ENCODE results near the gene SUCO. TPM values are rescaled to one million over a fixed set of nuclear protein-coding genes. Genes with fewer than 3 reads are reported as not detected.

The SUCO gene
- total RNA-seq, 1 donor from 2014 or later = 33.3 TPM

DNA sequence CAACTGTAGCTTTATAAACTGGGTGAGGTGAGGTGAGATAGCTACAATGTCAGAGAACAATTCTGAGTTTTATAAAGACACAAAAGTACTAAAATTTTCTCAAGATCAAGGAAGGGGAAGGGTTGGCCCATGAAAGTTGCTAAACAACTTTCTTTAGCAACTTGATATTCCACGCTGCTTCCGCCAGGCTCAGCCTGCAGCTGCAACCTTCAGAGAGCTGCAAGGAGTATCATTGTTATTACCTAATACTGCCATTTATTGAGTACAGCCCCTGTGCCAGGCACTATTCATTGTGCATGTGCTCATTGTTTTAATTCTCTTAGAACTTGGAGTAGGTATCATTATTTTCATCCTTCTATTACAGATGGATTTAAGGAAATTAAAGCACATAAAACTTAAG is 34.1 kb upstream of the SUCO start:
- Mint-ChIP-seq H3K27ac (no peak overlapping the region), H3K4me1 (ENCODE audit: low read depth) (no peaks in the 10 kb centered on the region), H3K9me3 (no peaks in the 10 kb centered on the region), H3K27me3 (ENCODE audit: low read depth) (peaks cover 14% of the 10 kb centered on the region), H3K36me3 (ENCODE audit: low read depth) (no peaks in the 10 kb centered on the region), H3K4me3 (ENCODE audit: low read depth) (no peak overlapping the region)
- intact Hi-C loops (cut with micrococcal nuclease) = no loop called here
- no peak for DNase-seq (ENCODE audit: low spot score)

DNA sequence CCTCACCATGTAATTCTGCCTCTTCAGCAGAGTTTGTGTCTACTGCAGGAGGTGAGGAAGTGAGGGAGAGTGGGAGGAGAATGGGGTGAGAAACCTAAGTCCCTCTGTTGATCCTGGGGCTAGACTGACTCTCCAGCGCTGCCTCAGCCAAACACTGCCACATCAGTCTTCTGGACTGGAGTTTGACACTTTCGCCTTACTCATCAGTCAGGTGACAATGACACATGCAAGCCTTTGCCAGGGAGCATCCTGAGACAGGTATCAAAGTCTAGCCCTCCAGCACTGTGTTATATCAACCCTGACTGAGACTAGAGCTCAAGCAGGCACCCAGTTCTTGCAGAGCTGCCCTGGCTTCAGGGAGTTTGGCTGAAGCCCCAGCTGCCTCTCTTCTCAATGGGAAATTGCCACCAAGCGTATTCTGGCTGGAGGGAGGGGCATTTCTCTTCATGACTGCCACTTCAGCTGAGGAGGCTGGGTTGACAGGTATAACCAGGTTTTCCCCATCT is 33.3 kb upstream of the SUCO start:
- H3K36me3 Mint-ChIP-seq (ENCODE audit: low read depth) = no peaks in the 10 kb centered on the region
- intact Hi-C loops (cut with micrococcal nuclease) = no loop called here
- no peaks in the 10 kb centered on the region for H3K4me1 Mint-ChIP-seq (ENCODE audit: low read depth)
- DNase-seq (ENCODE audit: low spot score) = no peak
- no peaks in the 10 kb centered on the region for H3K9me3 Mint-ChIP-seq
- H3K27ac Mint-ChIP-seq = no peak overlapping the region
- no peak overlapping the region for H3K4me3 Mint-ChIP-seq (ENCODE audit: low read depth)
- peaks cover 16% of the 10 kb centered on the region for H3K27me3 Mint-ChIP-seq (ENCODE audit: low read depth)

DNA sequence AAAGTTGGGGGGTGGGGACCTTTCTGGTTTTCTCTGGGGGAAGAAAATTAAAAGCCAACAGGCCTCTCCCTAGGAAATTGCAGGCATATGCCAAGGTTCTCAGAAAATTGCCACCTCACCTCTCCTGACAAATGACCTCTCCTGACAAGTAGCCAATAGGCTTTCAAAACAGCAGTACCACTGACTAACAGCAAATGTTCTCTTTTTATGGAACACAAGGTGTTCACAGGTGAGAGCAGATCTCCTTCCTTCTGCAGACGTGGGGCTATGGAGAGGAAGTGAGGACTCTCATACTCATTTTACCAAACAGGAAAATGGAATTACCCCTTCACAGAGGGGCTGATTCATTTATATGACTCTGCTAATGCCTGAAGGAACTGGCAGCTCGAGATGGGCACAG is 32.7 kb upstream of the SUCO start:
- no peak overlapping the region for H3K27ac Mint-ChIP-seq
- no peak for DNase-seq (ENCODE audit: low spot score)
- H3K4me1 Mint-ChIP-seq (ENCODE audit: low read depth) = no peaks in the 10 kb centered on the region
- no peaks in the 10 kb centered on the region for H3K9me3 Mint-ChIP-seq
- peaks cover 18% of the 10 kb centered on the region for H3K27me3 Mint-ChIP-seq (ENCODE audit: low read depth)
- H3K36me3 Mint-ChIP-seq (ENCODE audit: low read depth) = no peaks in the 10 kb centered on the region
- intact Hi-C loops (cut with micrococcal nuclease) = no loop called here
- H3K4me3 Mint-ChIP-seq (ENCODE audit: low read depth) = no peak overlapping the region

DNA sequence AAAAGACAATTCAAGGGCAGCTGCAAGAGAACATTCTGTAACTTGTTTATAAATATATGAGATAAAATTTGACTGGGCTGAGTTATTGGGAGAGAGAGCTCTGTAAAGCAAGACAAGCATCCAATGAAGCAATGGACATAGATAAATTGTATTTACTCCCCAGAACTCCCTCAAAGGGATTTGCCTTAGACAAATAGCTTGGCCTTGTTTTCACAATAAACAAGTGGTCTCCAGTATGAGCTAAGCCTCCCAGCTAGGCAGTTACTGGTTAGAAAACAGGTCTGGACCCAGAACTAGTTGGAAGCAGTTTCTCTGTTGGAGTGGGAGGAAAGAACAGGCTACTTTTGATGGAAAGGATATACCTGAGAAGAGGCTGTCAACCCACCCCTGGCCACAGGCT is 25.2 kb upstream of the SUCO start:
- Mint-ChIP-seq H3K9me3 (no peaks in the 10 kb centered on the region), H3K4me3 (ENCODE audit: low read depth) (no peak overlapping the region), H3K27ac (no peak overlapping the region), H3K36me3 (ENCODE audit: low read depth) (no peaks in the 10 kb centered on the region), H3K4me1 (ENCODE audit: low read depth) (no peaks in the 10 kb centered on the region), H3K27me3 (ENCODE audit: low read depth) (peaks cover 24% of the 10 kb centered on the region)
- intact Hi-C loops (cut with micrococcal nuclease) = no loop called here
- DNase-seq (ENCODE audit: low spot score) = no peak

DNA sequence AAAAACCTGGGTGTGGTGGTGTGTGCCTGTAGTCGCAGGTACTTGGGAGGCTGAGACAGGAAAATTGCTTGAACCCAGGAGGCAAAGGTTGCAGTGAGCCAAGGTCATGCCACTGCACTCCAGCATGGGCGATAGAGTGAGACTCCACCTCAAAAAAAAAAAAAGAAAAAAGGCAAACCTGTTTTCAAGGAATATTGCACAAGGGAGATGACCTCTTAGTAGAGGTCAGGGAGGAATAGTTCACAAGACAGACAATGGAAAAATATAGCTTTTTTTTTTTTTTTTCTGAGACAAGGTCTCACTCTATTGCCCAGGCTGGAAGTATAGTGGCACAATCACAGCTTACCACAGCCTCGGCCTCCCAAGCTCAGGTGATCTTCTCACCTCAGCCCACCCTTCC is 22.5 kb upstream of the SUCO start:
- DNase-seq (ENCODE audit: low spot score) = no peak
- H3K9me3 Mint-ChIP-seq = no peaks in the 10 kb centered on the region
- H3K36me3 Mint-ChIP-seq (ENCODE audit: low read depth) = no peaks in the 10 kb centered on the region
- no peaks in the 10 kb centered on the region for H3K4me1 Mint-ChIP-seq (ENCODE audit: low read depth)
- peaks cover 16% of the 10 kb centered on the region for H3K27me3 Mint-ChIP-seq (ENCODE audit: low read depth)
- H3K4me3 Mint-ChIP-seq (ENCODE audit: low read depth) = no peak overlapping the region
- no peak overlapping the region for H3K27ac Mint-ChIP-seq
- intact Hi-C loops (cut with micrococcal nuclease) = no loop called here

DNA sequence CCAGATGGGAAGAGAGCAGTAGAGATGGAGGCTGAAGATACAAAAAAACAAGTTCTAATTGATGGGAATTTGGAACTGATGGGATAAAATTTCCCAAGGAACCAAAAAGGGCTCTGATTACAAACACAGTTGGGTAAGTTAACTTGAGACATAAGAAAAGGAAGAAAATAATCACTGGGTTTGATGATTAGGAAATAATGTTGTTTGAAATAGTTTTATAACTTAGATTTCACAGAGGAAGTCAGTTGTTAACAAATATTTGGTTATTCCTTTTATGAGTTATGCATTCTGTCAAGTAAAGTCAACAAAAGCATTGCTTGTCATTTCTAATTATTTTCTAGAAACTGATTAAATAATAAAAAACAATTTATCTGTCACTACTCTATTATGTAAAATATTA is 20.4 kb upstream of the SUCO start:
- no peak overlapping the region for H3K27ac Mint-ChIP-seq
- no peaks in the 10 kb centered on the region for H3K36me3 Mint-ChIP-seq (ENCODE audit: low read depth)
- peaks cover 16% of the 10 kb centered on the region for H3K27me3 Mint-ChIP-seq (ENCODE audit: low read depth)
- intact Hi-C loops (cut with micrococcal nuclease) = no loop called here
- H3K4me3 Mint-ChIP-seq (ENCODE audit: low read depth) = no peak overlapping the region
- no peaks in the 10 kb centered on the region for H3K4me1 Mint-ChIP-seq (ENCODE audit: low read depth)
- H3K9me3 Mint-ChIP-seq = no peaks in the 10 kb centered on the region
- no peak for DNase-seq (ENCODE audit: low spot score)

DNA sequence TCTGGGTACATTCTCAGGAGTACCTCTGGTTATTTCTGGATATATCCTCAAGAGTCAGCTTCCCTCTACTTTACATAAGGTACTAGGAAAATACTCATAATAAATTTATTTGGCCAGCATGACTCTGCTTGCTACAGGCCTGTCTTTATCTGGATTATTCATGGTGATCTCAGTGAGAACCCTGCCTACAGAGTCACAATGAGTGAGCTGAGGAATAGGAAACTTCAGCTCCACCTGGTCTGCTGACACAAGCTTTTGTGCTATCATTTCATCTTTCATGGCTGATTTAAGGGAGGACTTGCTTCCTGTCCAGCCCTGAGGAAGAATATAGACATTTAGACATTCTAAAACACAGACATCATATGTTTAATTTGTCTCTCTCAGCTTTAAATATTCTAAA is 19.5 kb upstream of the SUCO start:
- Mint-ChIP-seq H3K9me3 (no peaks in the 10 kb centered on the region), H3K4me3 (ENCODE audit: low read depth) (no peak overlapping the region), H3K4me1 (ENCODE audit: low read depth) (no peaks in the 10 kb centered on the region), H3K36me3 (ENCODE audit: low read depth) (no peaks in the 10 kb centered on the region), H3K27ac (no peak overlapping the region), H3K27me3 (ENCODE audit: low read depth) (peaks cover 19% of the 10 kb centered on the region)
- DNase-seq (ENCODE audit: low spot score) = no peak
- intact Hi-C loops (cut with micrococcal nuclease) = no loop called here

DNA sequence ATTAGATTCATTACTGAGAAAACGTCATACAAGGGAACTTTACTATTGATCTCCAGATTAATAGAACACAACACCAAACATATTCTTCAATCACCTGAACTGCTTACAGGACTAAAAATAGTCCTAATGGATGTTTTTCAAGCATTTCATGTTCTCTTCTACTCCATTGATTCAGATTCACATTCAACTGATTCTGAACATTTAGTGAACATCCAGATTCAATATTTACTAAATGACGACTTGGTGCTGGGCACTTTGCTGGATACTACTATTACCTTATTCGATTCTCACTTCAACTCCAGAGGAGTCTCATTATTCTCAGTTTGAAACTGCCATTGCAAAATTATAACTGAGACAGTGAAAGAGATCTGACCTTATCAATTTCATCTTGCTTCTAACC is 18.8 kb upstream of the SUCO start:
- Mint-ChIP-seq H3K27me3 (ENCODE audit: low read depth) (peaks cover 20% of the 10 kb centered on the region), H3K4me1 (ENCODE audit: low read depth) (no peaks in the 10 kb centered on the region), H3K4me3 (ENCODE audit: low read depth) (no peak overlapping the region), H3K27ac (no peak overlapping the region), H3K36me3 (ENCODE audit: low read depth) (no peaks in the 10 kb centered on the region), H3K9me3 (no peaks in the 10 kb centered on the region)
- intact Hi-C loops (cut with micrococcal nuclease) = no loop called here
- DNase-seq (ENCODE audit: low spot score) = no peak

DNA sequence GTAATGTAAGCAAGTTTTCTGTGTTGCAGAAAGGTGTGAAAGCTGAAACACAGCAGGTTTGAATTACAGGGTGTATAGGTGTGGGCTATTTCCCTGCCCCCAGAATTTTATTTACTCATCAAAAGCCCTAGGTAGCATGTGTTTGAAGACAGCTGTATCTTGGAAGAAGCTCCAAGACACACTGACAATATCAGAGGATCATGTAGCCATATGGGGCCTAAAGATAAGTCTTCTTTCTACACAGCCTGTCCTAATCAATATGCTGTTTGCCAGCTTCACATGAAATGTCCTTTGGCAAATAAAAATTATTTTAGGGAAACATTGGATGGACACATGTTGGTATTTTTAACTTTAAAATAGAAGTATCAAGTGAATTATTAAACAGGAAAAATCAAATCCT is 17.5 kb upstream of the SUCO start:
- no peak overlapping the region for H3K4me3 Mint-ChIP-seq (ENCODE audit: low read depth)
- peaks cover 18% of the 10 kb centered on the region for H3K27me3 Mint-ChIP-seq (ENCODE audit: low read depth)
- H3K4me1 Mint-ChIP-seq (ENCODE audit: low read depth) = no peaks in the 10 kb centered on the region
- H3K36me3 Mint-ChIP-seq (ENCODE audit: low read depth) = no peaks in the 10 kb centered on the region
- no peak overlapping the region for H3K27ac Mint-ChIP-seq
- no peak for DNase-seq (ENCODE audit: low spot score)
- intact Hi-C loops (cut with micrococcal nuclease) = no loop called here
- no peaks in the 10 kb centered on the region for H3K9me3 Mint-ChIP-seq

DNA sequence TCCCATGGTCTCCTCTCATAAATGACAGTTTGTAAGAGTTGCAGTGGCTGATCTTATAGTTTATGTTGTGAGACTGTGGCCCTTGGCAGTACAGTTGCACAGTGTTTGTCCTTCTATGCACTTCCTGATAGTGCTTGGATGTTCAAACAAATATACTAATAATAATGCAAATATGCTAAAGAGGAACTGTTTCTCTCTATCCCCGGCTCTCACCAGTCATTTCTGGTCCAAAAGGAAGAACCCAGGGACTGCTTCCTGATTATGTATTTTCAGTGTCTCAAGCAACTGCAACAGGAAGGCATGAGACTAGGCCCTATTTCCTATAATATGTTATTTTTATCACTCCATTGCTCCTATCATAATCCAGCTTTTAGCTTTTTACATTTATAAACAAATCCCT is 17.0 kb upstream of the SUCO start:
- H3K4me1 Mint-ChIP-seq (ENCODE audit: low read depth) = no peaks in the 10 kb centered on the region
- intact Hi-C loops (cut with micrococcal nuclease) = no loop called here
- no peaks in the 10 kb centered on the region for H3K36me3 Mint-ChIP-seq (ENCODE audit: low read depth)

DNA sequence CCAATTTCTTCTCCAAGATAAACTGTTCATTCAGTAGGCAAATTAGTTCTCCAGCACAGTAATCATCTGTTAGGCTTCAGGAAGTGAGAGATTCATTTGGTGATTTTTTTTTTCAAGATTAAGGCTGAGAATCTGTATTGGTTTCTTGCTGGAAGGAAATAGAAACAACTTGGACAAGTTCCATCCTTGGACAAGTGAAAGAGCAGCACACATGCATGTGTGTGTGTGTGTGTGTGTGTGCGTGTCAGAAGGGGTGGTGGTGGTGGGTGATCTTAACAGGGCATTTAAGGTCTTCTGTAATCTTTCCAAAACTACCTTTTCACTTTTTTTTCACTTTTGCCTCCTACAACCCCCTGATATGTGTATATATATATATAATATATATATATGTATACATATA is 15.9 kb upstream of the SUCO start:
- Mint-ChIP-seq H3K9me3 (no peaks in the 10 kb centered on the region), H3K27me3 (ENCODE audit: low read depth) (peaks cover 13% of the 10 kb centered on the region), H3K27ac (no peak overlapping the region), H3K4me1 (ENCODE audit: low read depth) (no peaks in the 10 kb centered on the region), H3K36me3 (ENCODE audit: low read depth) (no peaks in the 10 kb centered on the region), H3K4me3 (ENCODE audit: low read depth) (no peak overlapping the region)
- intact Hi-C loops (cut with micrococcal nuclease) = no loop called here
- DNase-seq (ENCODE audit: low spot score) = no peak

More for the DNA sequence above, 17.0 kb upstream of the SUCO start:
- Mint-ChIP-seq H3K9me3 (no peaks in the 10 kb centered on the region), H3K27ac (no peak overlapping the region), H3K4me3 (ENCODE audit: low read depth) (no peak overlapping the region), H3K27me3 (ENCODE audit: low read depth) (peaks cover 18% of the 10 kb centered on the region)
- DNase-seq (ENCODE audit: low spot score) = no peak

DNA sequence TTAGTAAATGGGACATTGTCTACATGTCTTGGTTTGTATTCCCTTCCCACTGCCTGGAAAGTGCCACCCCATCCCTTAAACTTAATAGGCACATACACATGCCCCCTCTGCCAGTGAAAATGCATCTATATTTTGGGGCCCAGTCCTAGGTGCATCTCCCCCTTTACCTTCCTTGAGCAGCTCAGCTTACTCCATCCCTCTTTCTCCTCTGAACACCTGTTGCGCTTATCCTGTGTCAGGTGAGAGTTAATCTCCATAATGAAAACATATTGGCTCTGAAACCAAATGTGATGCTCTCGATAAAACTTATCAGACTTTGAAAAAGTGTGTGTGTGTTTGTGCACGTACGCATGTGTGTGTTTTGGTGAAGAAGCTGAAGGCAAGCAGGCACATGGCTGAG is 15.4 kb upstream of the SUCO start:
- Mint-ChIP-seq H3K4me3 (ENCODE audit: low read depth) (no peak overlapping the region), H3K9me3 (no peaks in the 10 kb centered on the region), H3K4me1 (ENCODE audit: low read depth) (no peaks in the 10 kb centered on the region), H3K27me3 (ENCODE audit: low read depth) (peaks cover 12% of the 10 kb centered on the region), H3K27ac (no peak overlapping the region), H3K36me3 (ENCODE audit: low read depth) (no peaks in the 10 kb centered on the region)
- no peak for DNase-seq (ENCODE audit: low spot score)
- intact Hi-C loops (cut with micrococcal nuclease) = no loop called here

DNA sequence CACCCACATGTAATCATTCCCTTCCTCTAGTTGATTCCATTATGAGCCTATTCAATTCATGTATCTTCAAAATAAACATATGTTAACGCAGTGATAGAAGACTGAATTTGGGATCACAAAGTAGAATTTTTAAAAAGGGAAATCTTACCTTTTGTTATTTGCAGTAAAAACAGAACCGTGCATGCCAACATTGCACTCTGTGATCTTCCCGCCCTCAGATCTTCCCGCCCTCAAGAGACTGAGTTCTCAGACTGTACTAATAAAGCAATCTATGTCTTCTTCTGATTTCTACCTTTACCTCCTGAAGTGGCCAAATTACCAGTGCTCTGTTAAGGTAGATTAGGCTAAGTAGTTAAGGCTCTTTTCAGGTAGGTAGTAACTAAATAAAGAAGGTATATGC is 3.6 kb upstream of the SUCO start:
- Mint-ChIP-seq H3K9me3 (no peaks in the 10 kb centered on the region), H3K36me3 (ENCODE audit: low read depth) (peaks cover 4% of the 10 kb centered on the region), H3K4me3 (ENCODE audit: low read depth) (no peak overlapping the region), H3K27ac (no peak overlapping the region), H3K4me1 (ENCODE audit: low read depth) (peaks cover 11% of the 10 kb centered on the region), H3K27me3 (ENCODE audit: low read depth) (peaks cover 11% of the 10 kb centered on the region)
- DNase-seq (ENCODE audit: low spot score) = no peak
- intact Hi-C loops (cut with micrococcal nuclease) = no loop called here

DNA sequence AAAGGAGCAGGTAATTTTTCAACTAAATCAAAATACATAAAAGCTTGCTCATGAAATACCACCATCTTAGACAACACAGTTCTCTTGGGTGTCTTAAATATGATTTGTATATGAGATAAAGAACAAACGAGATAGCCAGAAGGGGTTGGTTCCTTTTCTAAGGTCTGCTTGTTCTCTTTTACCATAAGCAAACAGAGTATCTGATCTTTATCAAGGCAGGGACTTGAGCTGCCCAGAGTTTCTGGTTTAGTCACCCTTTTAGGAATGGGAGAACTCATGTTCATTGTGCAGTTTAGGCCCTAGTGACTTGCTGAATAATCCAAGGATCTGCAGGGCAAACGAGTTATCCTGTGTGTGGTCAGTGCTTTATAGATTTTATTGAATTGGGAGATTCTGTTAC is 3.0 kb upstream of the SUCO start:
- Mint-ChIP-seq H3K4me3 (ENCODE audit: low read depth) (no peak overlapping the region), H3K4me1 (ENCODE audit: low read depth) (peaks cover 18% of the 10 kb centered on the region), H3K9me3 (no peaks in the 10 kb centered on the region), H3K27ac (no peak overlapping the region), H3K36me3 (ENCODE audit: low read depth) (peaks cover 6% of the 10 kb centered on the region), H3K27me3 (ENCODE audit: low read depth) (peaks cover 10% of the 10 kb centered on the region)
- intact Hi-C loops (cut with micrococcal nuclease) = loop anchor here (5.0 kb wide), 5 partner anchors 57 to 1043 kb away; partner anchors contain the start of genes PRRC2C and VAMP4
- no peak for DNase-seq (ENCODE audit: low spot score)

Measured in activated T-helper 2 cell treated with anti-CD3 and anti-CD28 coated beads, Interferon-gamma antibody, Interleukin-2, Interleukin-4, amounts not matched to agents 10 μg/mL and 5 μg/mL and 100 μg/mL, durations not matched to agents 14 hours and 24 hours and 36 hours (primary cell).